Aorta (tissue), 5 donors: ENCODE data around the gene ARRB2. TPM values are rescaled to one million over a fixed set of nuclear protein-coding genes. Genes with fewer than 3 reads are reported as not detected.

Experiments used
- ATAC-seq: fragments of 200-7000 bp; cut with Tn5 transposase; one replicate; pipeline ENCODE4 v1.9.1; 2022; ENCODE audit warnings: moderate library complexity; ENCODE audit not compliant: low FRiP score
- DNase-seq, 2 donors: peaks; one replicate each; pipeline ENCODE4 v3.0.0-alpha.2; 2020
- H3K27ac ChIP-seq, 2 donors: one replicate each; pipeline ENCODE4 v1.5.1; 2013; ENCODE audit warnings: low read length in 2 of 2, mild to moderate bottlenecking in 2 of 2, moderate library complexity in 2 of 2, control low read depth in 1 of 2, inconsistent platforms in 1 of 2, low read depth in 1 of 2
- H3K27me3 ChIP-seq, 2 donors: one replicate each; pipeline ENCODE4 v1.6.1; 2013; ENCODE audit warnings: control low read depth in 1 of 2, low read length in 1 of 2, mild to moderate bottlenecking in 1 of 2, moderate library complexity in 1 of 2; ENCODE audit not compliant: insufficient read depth in 2 of 2, control insufficient read depth in 1 of 2
- H3K36me3 ChIP-seq, 2 donors: one replicate each; pipeline ENCODE4 v1.6.1; 2013; ENCODE audit warnings: control low read depth in 1 of 2, low read length in 1 of 2, mild to moderate bottlenecking in 1 of 2; ENCODE audit not compliant: insufficient read depth in 2 of 2, control insufficient read depth in 1 of 2
- H3K4me1 ChIP-seq, 2 donors: one replicate each; pipeline ENCODE4 v1.6.1; 2013; ENCODE audit warnings: low read length in 2 of 2, control low read depth in 1 of 2, mild to moderate bottlenecking in 1 of 2, moderate library complexity in 1 of 2; ENCODE audit not compliant: insufficient read depth in 2 of 2, control insufficient read depth in 1 of 2
- H3K4me3 ChIP-seq, 2 donors: one replicate each; pipeline ENCODE4 v1.5.1; 2013; ENCODE audit warnings: low read length in 2 of 2, control low read depth in 1 of 2, mild to moderate bottlenecking in 1 of 2
- H3K9me3 ChIP-seq: one replicate; pipeline ENCODE4 v1.6.1; 2013; ENCODE audit warnings: mild to moderate bottlenecking, low read length; ENCODE audit not compliant: control insufficient read depth
- WGBS, 2 donors: extraction: QIAGEN DNeasy Blood & Tissue Kit; methylation state at CpG; one replicate each; pipeline ENCODE4 v1.1.7; 2013; 5-methylcytosine and 5-hydroxymethylcytosine counted together
- intact Hi-C, 2 donors: fragments of 100-400 bp; cut with DNase I; formaldehyde crosslinking; loops; one replicate each; pipeline versions ENCODE4 v1.14.2 to v1.15.0; 2022
- polyA plus RNA-seq, 2 donors: library from polyadenylated mRNA; stranded (reverse); fragments of 200-250 nt; gene quantifications; one replicate each; pipeline ENCODE4 v1.2.3, GENCODE V29; 2013
- total RNA-seq, 2 donors: library from RNA; stranded (reverse); fragmentation: NEBNext Ultra II Directional; extraction: Animal tissue kit (Norgen Biotek cat#: 25700); gene quantifications; one replicate each; pipeline ENCODE4 v1.2.1, GENCODE V29; 2021
- donor health status: healthy with polysubstance abuse.
- donor health status: Bipolar disorder and iron deficiency.
- donor health status: DM: no; HTN: no; CAD: no.
- donor health status: DM: no; HTN: no; CAD: no.
- donor health status: DM: yes; HTN: yes; CAD: no.

Gene ARRB2
- total and polyA plus RNA-seq, 4 donors: 23.2 to 119 (median 63.5) TPM

GRCh38 chr17:4769628-4770027, 59.2 kb downstream of the ARRB2 start:
- DNase-seq (no peak), ATAC-seq (no peak)
- H3K4me1 ChIP-seq: no peaks in the 10 kb centered on the region
- no peak overlapping the region for H3K4me3 ChIP-seq
- intact Hi-C loops: no loop called here
- H3K36me3 ChIP-seq: no peaks in the 10 kb centered on the region
- H3K9me3 ChIP-seq: no peaks in the 10 kb centered on the region
- H3K27me3 ChIP-seq: no peaks in the 10 kb centered on the region
- H3K27ac ChIP-seq: no peak overlapping the region
- 73 to 84% methylated on average over 2 of the region's 2 CpGs for WGBS, 2 donors

Other genes starting within 250 kb of the ARRB2 start
- gene SPNS2, start 211.8 kb upstream of the ARRB2 start, total RNA-seq: 10 to 100 TPM; 31.3 to 56.2 TPM
- 1 to 10 TPM; 2.3 to 3.1 TPM for gene SPNS2, start 211.8 kb upstream of the ARRB2 start, polyA plus RNA-seq
- gene MYBBP1A, start 155.2 kb upstream of the ARRB2 start, total RNA-seq: 10 to 100 TPM; 35.2 to 36.6 TPM
- gene MYBBP1A, start 155.2 kb upstream of the ARRB2 start, polyA plus RNA-seq: 10 to 100 TPM in 1 of 2 donors, 1 to 10 TPM in 1; 8.0 to 37.6 TPM
- not detected for gene GGT6, start 150.1 kb upstream of the ARRB2 start, total RNA-seq
- gene GGT6, start 150.1 kb upstream of the ARRB2 start, polyA plus RNA-seq: 1 to 10 TPM in 1 of 2 donors, not detected in 1; 3.5 TPM
- gene SMTNL2, start 126.1 kb upstream of the ARRB2 start, total RNA-seq: 1 to 10 TPM in 1 of 2 donors, under 1 TPM in 1; 0.49 to 1.7 TPM
- gene SMTNL2, start 126.1 kb upstream of the ARRB2 start, polyA plus RNA-seq: not detected
- not detected for gene ALOX15, start 69.0 kb upstream of the ARRB2 start, total RNA-seq
- gene ALOX15, start 69.0 kb upstream of the ARRB2 start, polyA plus RNA-seq: not detected
- gene PELP1, start 6.5 kb upstream of the ARRB2 start, total RNA-seq: 10 to 100 TPM; 34.6 to 49.4 TPM
- gene PELP1, start 6.5 kb upstream of the ARRB2 start, polyA plus RNA-seq: 10 to 100 TPM; 11.0 to 39.2 TPM
- 10 to 100 TPM in 1 of 2 donors, 1 to 10 TPM in 1; 7.9 to 16.7 TPM for gene MED11, start 20.8 kb downstream of the ARRB2 start, total RNA-seq
- 10 to 100 TPM; 26.2 to 41.1 TPM for gene MED11, start 20.8 kb downstream of the ARRB2 start, polyA plus RNA-seq
- gene ZMYND15, start 29.2 kb downstream of the ARRB2 start, total RNA-seq: 1 to 10 TPM; 2.1 to 7.7 TPM
- gene ZMYND15, start 29.2 kb downstream of the ARRB2 start, polyA plus RNA-seq: 1 to 10 TPM in 1 of 2 donors, under 1 TPM in 1; 0.87 to 1.0 TPM
- 10 to 100 TPM; 35.9 to 64.0 TPM for gene CXCL16, start 29.3 kb downstream of the ARRB2 start, total RNA-seq
- 10 to 100 TPM; 11.0 to 33.7 TPM for gene CXCL16, start 29.3 kb downstream of the ARRB2 start, polyA plus RNA-seq
- gene TM4SF5, start 61.3 kb downstream of the ARRB2 start, total RNA-seq: not detected
- gene TM4SF5, start 61.3 kb downstream of the ARRB2 start, polyA plus RNA-seq: 10 to 100 TPM in 1 of 2 donors, not detected in 1; 18.4 TPM
- 10 to 100 TPM in 1 of 2 donors, 1 to 10 TPM in 1; 6.6 to 19.3 TPM for gene VMO1, start 75.7 kb downstream of the ARRB2 start, total RNA-seq
- gene VMO1, start 75.7 kb downstream of the ARRB2 start, polyA plus RNA-seq: 10 to 100 TPM in 1 of 2 donors, 1 to 10 TPM in 1; 1.5 to 15.5 TPM
- gene GLTPD2, start 78.3 kb downstream of the ARRB2 start, total RNA-seq: not detected
- gene GLTPD2, start 78.3 kb downstream of the ARRB2 start, polyA plus RNA-seq: 1 to 10 TPM in 1 of 2 donors, not detected in 1; 3.4 TPM
- gene PSMB6, start 85.5 kb downstream of the ARRB2 start, total RNA-seq: 10 to 100 TPM; 78.3 to 91.8 TPM
- gene PSMB6, start 85.5 kb downstream of the ARRB2 start, polyA plus RNA-seq: 100 to 1,000 TPM; 171 to 186 TPM
- gene PLD2, start 96.5 kb downstream of the ARRB2 start, total RNA-seq: 10 to 100 TPM; 25.3 to 65.0 TPM
- 10 to 100 TPM in 1 of 2 donors, 1 to 10 TPM in 1; 8.8 to 32.9 TPM for gene PLD2, start 96.5 kb downstream of the ARRB2 start, polyA plus RNA-seq
- 10 to 100 TPM; 64.2 to 97.5 TPM for gene MINK1, start 122.7 kb downstream of the ARRB2 start, total RNA-seq
- gene MINK1, start 122.7 kb downstream of the ARRB2 start, polyA plus RNA-seq: 10 to 100 TPM; 22.2 to 40.0 TPM
- 1 to 10 TPM; 2.5 to 2.9 TPM for gene C17orf107, start 188.9 kb downstream of the ARRB2 start, total RNA-seq
- gene C17orf107, start 188.9 kb downstream of the ARRB2 start, polyA plus RNA-seq: 1 to 10 TPM in 1 of 2 donors, under 1 TPM in 1; 0.49 to 1.1 TPM
- 1 to 10 TPM in 1 of 2 donors, under 1 TPM in 1; 0.84 to 1.6 TPM for gene CHRNE, start 192.5 kb downstream of the ARRB2 start, total RNA-seq
- under 1 TPM in 1 of 2 donors, not detected in 1; 0.61 TPM for gene CHRNE, start 192.5 kb downstream of the ARRB2 start, polyA plus RNA-seq
- under 1 TPM in 1 of 2 donors, not detected in 1; 0.19 TPM for gene GP1BA, start 221.6 kb downstream of the ARRB2 start, total RNA-seq
- under 1 TPM in 1 of 2 donors, not detected in 1; 0.08 TPM for gene GP1BA, start 221.6 kb downstream of the ARRB2 start, polyA plus RNA-seq
- 10 to 100 TPM; 28.3 to 29.5 TPM for gene SLC25A11, start 229.4 kb downstream of the ARRB2 start, total RNA-seq
- 10 to 100 TPM; 31.8 to 41.6 TPM for gene SLC25A11, start 229.4 kb downstream of the ARRB2 start, polyA plus RNA-seq
- gene RNF167, start 229.6 kb downstream of the ARRB2 start, total RNA-seq: 10 to 100 TPM; 45.6 to 51.8 TPM
- 10 to 100 TPM; 39.3 to 89.3 TPM for gene RNF167, start 229.6 kb downstream of the ARRB2 start, polyA plus RNA-seq
- gene PFN1, start 237.9 kb downstream of the ARRB2 start, total RNA-seq: 100 to 1,000 TPM; 440 to 554 TPM
- 100 to 1,000 TPM; 543 to 728 TPM for gene PFN1, start 237.9 kb downstream of the ARRB2 start, polyA plus RNA-seq
- gene ENO3, start 240.5 kb downstream of the ARRB2 start, total RNA-seq: 1 to 10 TPM; 5.2 to 7.4 TPM
- gene ENO3, start 240.5 kb downstream of the ARRB2 start, polyA plus RNA-seq: 10 to 100 TPM in 1 of 2 donors, 1 to 10 TPM in 1; 9.5 to 46.2 TPM